GM19351 (cell line): ENCODE measurements around the gene LAT.
"Not testable (repeated sequence)": the region's sequence is repeated elsewhere in the genome, so short reads cannot be mapped to it uniquely, and the experiment has no call there.

Source experiments
- ATAC-seq: cut with Tn5 transposase; IDR thresholded peaks from one replicate; pipeline ENCODE4 v1.9.1; 2021; ENCODE audit warnings: mild to moderate bottlenecking, moderate library complexity; ENCODE audit not compliant: unreplicated experiment

LAT gene

GRCh38 chr16:28984619-28985135 is at the start of gene LAT:
Gene LAT, plus strand, starts transcription at chr16:28985052. Its CDS starts 366 bp downstream, at chr16:28985418.
- ATAC-seq, result no peak

DNA sequence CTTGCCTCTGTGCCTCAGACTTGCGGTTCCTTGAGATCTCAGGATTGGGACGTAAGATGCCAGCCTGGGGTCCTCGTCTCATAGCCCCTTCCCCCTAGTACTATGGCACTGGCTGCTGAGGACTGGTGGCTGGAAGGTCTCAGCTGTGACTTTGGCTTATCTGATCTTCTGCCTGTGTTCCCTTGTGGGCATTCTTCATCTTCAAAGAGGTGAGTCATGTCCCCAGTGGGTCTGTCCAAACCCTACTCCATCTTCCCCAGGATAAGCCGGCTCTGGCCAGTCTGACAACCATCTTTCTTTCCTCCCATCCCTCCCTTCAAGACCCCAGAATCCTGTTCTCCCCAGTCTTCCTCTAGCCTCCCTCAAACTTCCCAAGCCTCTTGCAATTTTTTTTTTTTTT is 49.5 kb upstream of the LAT start:
- no peak for ATAC-seq

DNA sequence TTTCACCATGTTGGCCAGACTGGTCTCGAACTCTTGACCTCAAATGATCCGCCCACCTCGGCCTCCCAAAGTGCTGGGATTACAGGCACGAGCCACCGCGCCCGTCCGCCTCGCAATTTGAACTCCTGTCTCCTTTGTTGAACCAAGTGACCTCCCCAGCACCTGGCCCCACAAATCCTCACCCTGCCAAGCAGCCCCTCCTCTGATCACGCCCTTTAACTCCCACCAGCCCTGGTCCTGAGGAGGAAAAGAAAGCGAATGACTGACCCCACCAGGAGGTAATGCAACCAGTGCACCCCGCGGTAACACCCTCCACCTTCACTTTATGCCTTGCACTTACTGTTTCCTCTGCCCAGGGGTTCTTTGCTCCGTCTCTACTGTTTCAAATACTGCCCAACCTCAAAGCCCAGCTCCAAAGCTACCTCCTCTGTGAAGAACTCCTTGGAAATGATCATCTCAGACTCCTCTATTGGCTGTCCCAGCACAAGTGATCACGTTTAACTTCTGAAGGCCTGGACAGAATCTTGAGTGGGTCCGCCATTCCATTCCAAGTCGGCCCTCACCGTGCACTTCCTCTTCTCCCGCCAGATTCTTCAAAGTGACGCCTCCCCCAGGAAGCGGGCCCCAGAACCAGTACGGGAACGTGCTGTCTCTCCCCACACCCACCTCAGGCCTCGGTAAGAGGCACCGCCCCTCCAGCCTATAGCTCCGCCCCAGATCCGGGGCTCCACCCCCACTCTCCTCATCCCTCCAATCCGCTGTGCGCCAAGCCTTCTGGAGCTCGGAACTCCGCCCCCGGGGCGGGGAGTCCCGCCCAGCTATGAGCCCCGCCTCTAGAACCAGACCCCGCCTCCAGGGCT is 48.7 kb upstream of the LAT start:
- ATAC-seq, result peak; percentile 72

GRCh38 chr16:28936784-28937155 is 48.1 kb upstream of the LAT start:
- no peak for ATAC-seq

DNA sequence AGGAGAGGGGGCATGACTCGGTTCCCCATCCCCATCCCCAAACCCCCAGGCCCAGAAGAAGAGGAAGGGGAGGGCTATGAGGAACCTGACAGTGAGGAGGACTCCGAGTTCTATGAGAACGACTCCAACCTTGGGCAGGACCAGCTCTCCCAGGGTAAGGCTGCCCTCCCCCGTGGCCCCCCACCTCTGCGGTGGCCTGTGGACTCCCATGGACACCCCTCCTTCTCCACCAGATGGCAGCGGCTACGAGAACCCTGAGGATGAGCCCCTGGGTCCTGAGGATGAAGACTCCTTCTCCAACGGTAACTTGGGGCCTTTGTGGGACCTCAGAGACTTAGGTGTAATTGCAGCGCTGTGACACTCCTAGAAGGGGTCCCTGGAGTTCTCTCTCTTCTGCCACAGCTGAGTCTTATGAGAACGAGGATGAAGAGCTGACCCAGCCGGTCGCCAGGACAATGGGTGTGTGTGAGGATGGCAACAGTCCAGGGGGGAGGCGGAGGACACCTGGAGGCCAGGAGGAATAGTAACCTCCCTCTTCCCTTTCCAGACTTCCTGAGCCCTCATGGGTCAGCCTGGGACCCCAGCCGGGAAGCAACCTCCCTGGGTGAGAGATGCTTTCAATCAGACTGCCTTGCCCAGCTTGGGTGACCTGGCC is 47.5 kb upstream of the LAT start:
- no peak for ATAC-seq

GRCh38 chr16:28938721-28939120 is 46.1 kb upstream of the LAT start:
- no peak for ATAC-seq

- not testable (repeated sequence) for ATAC-seq
These were observed 45.0 kb upstream of the LAT start for GRCh38 chr16:28939825-28940224.

DNA sequence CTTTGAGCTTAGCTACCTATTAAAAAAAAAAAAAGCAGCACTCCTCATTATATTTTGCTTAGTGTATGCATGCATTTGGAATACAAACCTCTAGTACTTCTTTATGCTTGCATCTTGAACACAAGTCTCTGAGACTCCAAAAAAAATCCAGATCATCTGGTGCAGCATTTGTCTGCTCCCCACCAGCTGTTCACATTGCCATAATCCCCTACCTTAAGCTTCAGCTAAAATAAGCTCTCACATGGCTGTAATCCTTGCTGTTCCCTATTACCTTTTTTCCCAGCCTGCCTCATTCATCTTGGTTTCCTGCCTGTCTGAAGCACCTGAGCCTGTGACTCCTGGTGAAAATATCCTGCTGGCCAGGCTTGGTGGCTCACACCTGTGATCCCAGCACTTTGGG is 41.6 kb upstream of the LAT start:
- ATAC-seq, result no peak

DNA sequence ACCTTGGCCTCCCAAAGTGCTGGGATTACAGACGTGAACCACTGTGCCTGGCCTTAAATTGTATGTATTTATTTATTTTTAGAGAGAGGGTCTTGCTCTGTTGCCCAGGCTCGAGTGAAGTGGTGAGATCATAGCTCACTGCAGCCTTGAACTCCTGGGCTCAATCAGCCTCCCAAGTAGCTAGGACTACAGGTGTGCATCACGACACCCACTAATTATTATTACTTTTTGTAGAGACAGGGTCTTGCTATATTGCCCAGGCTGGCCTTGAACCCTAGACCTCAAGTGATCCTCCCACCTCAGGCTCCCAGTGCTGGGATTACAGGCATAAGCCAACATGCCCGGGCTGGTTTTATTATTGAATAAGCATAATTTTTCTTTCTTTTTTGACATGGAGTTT is 38.2 kb upstream of the LAT start:
- no peak for ATAC-seq

GRCh38 chr16:28950648-28951409 is 34.0 kb upstream of the LAT start, which contains the start of gene NFATC2IP:
Gene NFATC2IP, plus strand, starts transcription at chr16:28950937. Its CDS starts 75 bp downstream, at chr16:28951012.
- peak; percentile 91 for ATAC-seq

- no peak for ATAC-seq
These were observed 33.4 kb upstream of the LAT start for GRCh38 chr16:28951410-28951943.

DNA sequence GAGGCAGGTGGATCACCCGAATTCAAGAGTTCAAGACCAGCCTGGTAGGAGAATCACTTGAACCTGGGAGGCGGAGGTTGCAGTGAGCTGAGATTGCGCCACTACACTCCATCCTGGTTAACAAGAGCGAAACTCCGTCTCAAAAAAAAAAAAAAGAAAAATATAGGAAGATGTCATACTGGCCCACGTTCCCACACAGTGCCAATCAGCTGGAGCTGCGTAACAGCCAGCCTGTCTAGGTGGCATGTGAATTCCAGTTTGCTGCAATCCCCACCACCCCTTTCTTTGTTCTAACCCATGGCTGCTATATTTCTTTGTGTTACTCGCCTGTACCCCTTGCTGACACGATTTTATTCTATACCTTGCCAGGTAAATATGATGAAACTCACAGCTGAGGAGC is 26.6 kb upstream of the LAT start:
- no peak for ATAC-seq

GRCh38 chr16:28958836-28959235 is 26.0 kb upstream of the LAT start:
- no peak for ATAC-seq

- no peak for ATAC-seq
These were observed 20.8 kb upstream of the LAT start for GRCh38 chr16:28964072-28964471.

- no peak for ATAC-seq
These were observed 20.4 kb upstream of the LAT start for GRCh38 chr16:28964496-28964895.

DNA sequence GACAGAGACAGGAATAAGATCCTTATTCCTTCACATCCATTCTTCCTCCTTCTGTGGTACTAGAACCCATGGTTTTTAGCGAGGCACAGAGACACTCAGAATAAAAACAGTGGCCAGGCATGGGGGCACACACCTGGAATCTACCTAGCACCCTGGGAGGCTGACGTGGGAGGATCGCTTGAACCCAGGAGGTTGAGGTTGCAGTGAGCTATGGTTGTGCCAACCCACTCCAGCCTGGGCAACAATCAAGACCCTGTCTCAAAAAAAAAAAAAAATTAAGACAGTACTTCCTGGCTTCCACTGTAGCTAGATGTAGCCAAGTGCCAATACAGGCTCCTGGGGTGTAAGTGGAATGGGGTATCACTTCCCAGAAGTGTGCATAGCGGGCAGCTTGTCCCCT is 17.7 kb upstream of the LAT start:
- ATAC-seq, result no peak

GRCh38 chr16:28969696-28970095 is 15.2 kb upstream of the LAT start:
- ATAC-seq, result not testable (repeated sequence)

GRCh38 chr16:28974007-28974436 is 10.8 kb upstream of the LAT start:
- ATAC-seq, result no peak

DNA sequence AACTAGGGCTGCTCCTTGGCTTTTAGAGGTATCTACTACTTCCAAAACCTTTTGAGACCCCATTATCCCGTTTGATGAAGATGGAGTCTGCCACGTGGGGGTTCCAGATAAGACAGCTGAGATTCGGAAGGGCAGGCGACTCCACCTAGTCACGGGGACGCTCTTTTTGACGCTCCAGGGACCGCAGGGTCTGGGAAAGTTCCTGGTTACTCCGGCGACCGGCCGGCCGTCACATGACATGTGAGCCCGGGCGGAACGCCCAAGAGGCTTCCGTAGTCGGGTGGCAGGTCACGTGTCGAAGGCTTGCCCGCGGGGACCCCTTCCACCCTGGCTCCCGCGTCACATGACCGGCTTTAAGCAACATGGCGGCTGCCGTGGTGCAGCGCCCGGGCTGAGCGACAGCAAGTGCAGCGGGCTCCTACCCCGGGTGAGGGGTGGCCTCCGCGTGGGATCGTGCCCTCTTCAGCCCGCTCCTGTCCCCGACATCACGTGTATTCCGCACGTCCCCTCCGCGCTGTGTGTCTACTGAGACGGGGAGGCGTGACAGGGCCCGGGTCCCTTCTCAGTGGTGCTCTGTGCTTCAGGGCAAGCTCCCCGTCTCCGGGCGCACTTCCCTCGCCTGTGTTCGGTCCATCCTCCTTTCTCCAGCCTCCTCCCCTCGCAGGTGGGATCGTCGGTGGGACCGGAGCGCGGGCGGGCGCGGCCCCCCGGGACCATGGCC is 10.3 kb upstream of the LAT start, which contains the start of gene SPNS1:
TSS of gene SPNS1 (plus strand) at position 342 of the 721 bp plus-strand sequence. CDS start at position 716, 374 bp downstream.
- ATAC-seq, result peak; percentile 93

DNA sequence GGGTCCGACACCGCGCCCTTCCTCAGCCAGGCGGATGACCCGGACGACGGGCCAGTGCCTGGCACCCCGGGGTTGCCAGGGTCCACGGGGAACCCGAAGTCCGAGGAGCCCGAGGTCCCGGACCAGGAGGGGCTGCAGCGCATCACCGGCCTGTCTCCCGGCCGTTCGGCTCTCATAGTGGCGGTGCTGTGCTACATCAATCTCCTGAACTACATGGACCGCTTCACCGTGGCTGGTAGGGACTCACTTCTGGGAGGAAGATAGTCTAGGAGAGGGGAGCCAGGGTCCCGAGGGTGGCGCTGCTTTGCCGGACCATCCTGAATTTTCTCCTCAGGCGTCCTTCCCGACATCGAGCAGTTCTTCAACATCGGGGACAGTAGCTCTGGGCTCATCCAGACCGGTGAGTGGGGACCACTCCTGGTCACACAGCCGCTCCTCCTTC is 9.7 kb upstream of the LAT start:
- no peak for ATAC-seq
